PC-3 (cell line): Measurements from ENCODE around the gene ARHGEF4.

ENCODE experiments used
- EZH2 ChIP-seq: fragments of 300-600 bp; sonication (generic); IDR thresholded peaks from one replicate; pipeline ENCODE4 v1.6.1; 2017; ENCODE audit warnings: antibody characterized with exemption, mild to moderate bottlenecking, low read length; ENCODE audit not compliant: unreplicated experiment
- EZH2phosphoT487 ChIP-seq: fragments of 300-600 bp; sonication (generic); IDR thresholded peaks from 2 replicates; pipeline ENCODE4 v1.6.1; 2018; ENCODE audit warnings: mild to moderate bottlenecking, antibody characterized with exemption, low read length, borderline replicate concordance
- TF ChIP-seq, protein P1 (sequence below): fragments of 300-600 bp; sonication (generic); conservative IDR thresholded peaks from 2 replicates; pipeline ENCODE4 v1.5.1; 2017; ENCODE audit warnings: antibody characterized with exemption, low read depth, mild to moderate bottlenecking, low read length

GRCh38 chr2:130877258-130877657 is 40.5 kb downstream of the ARHGEF4 start:
- TF ChIP-seq, protein P1, sequence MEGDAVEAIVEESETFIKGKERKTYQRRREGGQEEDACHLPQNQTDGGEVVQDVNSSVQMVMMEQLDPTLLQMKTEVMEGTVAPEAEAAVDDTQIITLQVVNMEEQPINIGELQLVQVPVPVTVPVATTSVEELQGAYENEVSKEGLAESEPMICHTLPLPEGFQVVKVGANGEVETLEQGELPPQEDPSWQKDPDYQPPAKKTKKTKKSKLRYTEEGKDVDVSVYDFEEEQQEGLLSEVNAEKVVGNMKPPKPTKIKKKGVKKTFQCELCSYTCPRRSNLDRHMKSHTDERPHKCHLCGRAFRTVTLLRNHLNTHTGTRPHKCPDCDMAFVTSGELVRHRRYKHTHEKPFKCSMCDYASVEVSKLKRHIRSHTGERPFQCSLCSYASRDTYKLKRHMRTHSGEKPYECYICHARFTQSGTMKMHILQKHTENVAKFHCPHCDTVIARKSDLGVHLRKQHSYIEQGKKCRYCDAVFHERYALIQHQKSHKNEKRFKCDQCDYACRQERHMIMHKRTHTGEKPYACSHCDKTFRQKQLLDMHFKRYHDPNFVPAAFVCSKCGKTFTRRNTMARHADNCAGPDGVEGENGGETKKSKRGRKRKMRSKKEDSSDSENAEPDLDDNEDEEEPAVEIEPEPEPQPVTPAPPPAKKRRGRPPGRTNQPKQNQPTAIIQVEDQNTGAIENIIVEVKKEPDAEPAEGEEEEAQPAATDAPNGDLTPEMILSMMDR: no peak
- TF ChIP-seq EZH2 (no peak), EZH2phosphoT487 (no peak)
